H9 (cell line): ENCODE results near the gene TRIM65. TPM values are rescaled to one million over a fixed set of nuclear protein-coding genes. Genes with fewer than 3 reads are reported as not detected.

ENCODE experiments used
- DNase-seq: peaks from one replicate; pipeline ENCODE4 v3.0.0-alpha.2; 2017
- H2AFZ ChIP-seq: one replicate; pipeline ENCODE4 v1.6.1; 2013; ENCODE audit warnings: mild to moderate bottlenecking, low read length, control low read depth, moderate library complexity
- H2AK5ac ChIP-seq: 2 replicates; pipeline ENCODE4 v1.6.1; 2013; ENCODE audit warnings: low read length, control low read depth, mixed read lengths; ENCODE audit not compliant: insufficient read length
- H2BK120ac ChIP-seq: one replicate; pipeline ENCODE4 v1.6.1; 2013; ENCODE audit warnings: low read depth, mild to moderate bottlenecking, low read length, control low read depth, inconsistent platforms; ENCODE audit not compliant: poor library complexity, severe bottlenecking
- H2BK12ac ChIP-seq: 2 replicates; pipeline ENCODE4 v1.6.1; 2013; ENCODE audit warnings: low read length, control low read depth, mixed read lengths, low read depth; ENCODE audit not compliant: insufficient read length
- H2BK15ac ChIP-seq: 2 replicates; pipeline ENCODE4 v1.6.1; 2013; ENCODE audit warnings: low read depth, low read length, control low read depth
- H2BK20ac ChIP-seq: one replicate; pipeline ENCODE4 v1.6.1; 2013; ENCODE audit warnings: low read depth, mild to moderate bottlenecking, low read length, control low read depth, inconsistent platforms; ENCODE audit not compliant: poor library complexity, severe bottlenecking
- H2BK5ac ChIP-seq: 2 replicates; pipeline ENCODE4 v1.6.1; 2013; ENCODE audit warnings: low read length, control low read depth, mixed read lengths; ENCODE audit not compliant: insufficient read length
- H3K14ac ChIP-seq: 2 replicates; pipeline ENCODE4 v1.6.1; 2013; ENCODE audit warnings: low read length, control low read depth; ENCODE audit not compliant: insufficient read depth
- H3K18ac ChIP-seq: 2 replicates; pipeline ENCODE4 v1.6.1; 2013; ENCODE audit warnings: low read depth, mild to moderate bottlenecking, mixed read lengths, low read length, control low read depth; ENCODE audit not compliant: insufficient read length
- H3K23ac ChIP-seq: 2 replicates; pipeline ENCODE4 v1.6.1; 2013; ENCODE audit warnings: low read length, control low read depth, mixed read lengths, low read depth; ENCODE audit not compliant: insufficient read length
- H3K23me2 ChIP-seq: 2 replicates; pipeline ENCODE4 v1.6.1; 2013; ENCODE audit warnings: low read depth, mild to moderate bottlenecking, mixed read lengths, low read length, control low read depth; ENCODE audit not compliant: insufficient read length, poor library complexity, severe bottlenecking
- H3K27ac ChIP-seq: 2 replicates; pipeline ENCODE4 v1.5.1; 2013; ENCODE audit warnings: low read length, control low read depth, mixed read lengths, low read depth; ENCODE audit not compliant: insufficient read length
- H3K27me3 ChIP-seq: 2 replicates; pipeline ENCODE4 v1.6.1; 2013; ENCODE audit warnings: low read length, control low read depth, inconsistent platforms; ENCODE audit not compliant: insufficient read depth
- H3K4ac ChIP-seq: 2 replicates; pipeline ENCODE4 v1.6.1; 2013; ENCODE audit warnings: low read depth, mild to moderate bottlenecking, control low read depth, inconsistent platforms, low read length, moderate library complexity
- H3K4me1 ChIP-seq: 2 replicates; pipeline ENCODE4 v1.6.1; 2013; ENCODE audit warnings: low read length, control low read depth, inconsistent platforms; ENCODE audit not compliant: insufficient read depth
- H3K4me2 ChIP-seq: 2 replicates; pipeline ENCODE4 v1.6.1; 2013; ENCODE audit warnings: low read length, control low read depth, mixed read lengths; ENCODE audit not compliant: insufficient read length, insufficient read depth
- H3K56ac ChIP-seq: 2 replicates; pipeline ENCODE4 v1.6.1; 2013; ENCODE audit warnings: low read depth, mild to moderate bottlenecking, mixed read lengths, low read length, control low read depth; ENCODE audit not compliant: insufficient read length
- H3K79me1 ChIP-seq: 2 replicates; pipeline ENCODE4 v1.6.1; 2013; ENCODE audit warnings: low read depth, mild to moderate bottlenecking, moderate library complexity, low read length, control low read depth, inconsistent platforms; ENCODE audit not compliant: insufficient read depth, poor library complexity, severe bottlenecking
- H3K79me2 ChIP-seq: 2 replicates; pipeline ENCODE4 v1.6.1; 2013; ENCODE audit warnings: low read length, control low read depth, inconsistent platforms; ENCODE audit not compliant: insufficient read depth
- H3K9ac ChIP-seq: 2 replicates; pipeline ENCODE4 v1.6.1; 2013; ENCODE audit warnings: low read length, control low read depth, mixed read lengths; ENCODE audit not compliant: insufficient read length; ENCODE audit errors: extremely low read depth
- H3K9me3 ChIP-seq: one replicate; pipeline ENCODE4 v1.6.1; 2013; ENCODE audit warnings: low read depth, low read length, inconsistent platforms; ENCODE audit not compliant: control insufficient read depth
- H3T11ph ChIP-seq: one replicate; pipeline ENCODE4 v1.6.1; 2013; ENCODE audit warnings: mild to moderate bottlenecking, low read length, control low read depth, inconsistent platforms
- H4K20me1 ChIP-seq: one replicate; pipeline ENCODE4 v1.6.1; 2013; ENCODE audit not compliant: control insufficient read depth, insufficient read length, insufficient read depth
- H4K5ac ChIP-seq: 2 replicates; pipeline ENCODE4 v1.6.1; 2013; ENCODE audit warnings: low read depth, mild to moderate bottlenecking, mixed read lengths, low read length, control low read depth; ENCODE audit not compliant: insufficient read length
- H4K8ac ChIP-seq: replicated peaks from 2 replicates; pipeline ENCODE4 v1.6.1; 2013; ENCODE audit warnings: low read length, control low read depth, mixed read lengths, low read depth; ENCODE audit not compliant: insufficient read length
- H4K91ac ChIP-seq: 2 replicates; pipeline ENCODE4 v1.6.1; 2013; ENCODE audit warnings: low read depth, mild to moderate bottlenecking, moderate library complexity, mixed read lengths, low read length, control low read depth; ENCODE audit not compliant: insufficient read length
- H3K27ac Mint-ChIP-seq, 3 experiments: 2 replicates in 2 of 3; 3 replicates in 1 of 3; pipeline ENCODE4 v1.8.0; 2020 to 2021; ENCODE audit warnings: mixed read lengths in 3 of 3, mild to moderate bottlenecking in 1 of 3, moderate library complexity in 1 of 3
- H3K27me3 Mint-ChIP-seq: 2 replicates; pipeline ENCODE4 v1.8.0; 2021; ENCODE audit warnings: low read depth, mild to moderate bottlenecking, moderate library complexity, mixed read lengths
- H3K36me3 Mint-ChIP-seq, 3 experiments: 2 replicates in 2 of 3; 3 replicates in 1 of 3; pipeline ENCODE4 v1.8.0; 2020 to 2021; ENCODE audit warnings: low read depth in 3 of 3, mixed read lengths in 3 of 3; ENCODE audit not compliant: insufficient read depth in 1 of 3
- H3K4me1 Mint-ChIP-seq, 2 experiments: 2 replicates each; pipeline ENCODE4 v1.8.0; 2020; ENCODE audit warnings: mixed read lengths in 2 of 2
- H3K4me3 Mint-ChIP-seq, 2 experiments: 2 replicates in 1 of 2; 3 replicates in 1 of 2; pipeline ENCODE4 v1.8.0; 2020 to 2021; ENCODE audit warnings: mild to moderate bottlenecking in 2 of 2, mixed read lengths in 2 of 2, moderate library complexity in 1 of 2
- H3K9me3 Mint-ChIP-seq, 2 experiments: 2 replicates in 1 of 2; 3 replicates in 1 of 2; pipeline ENCODE4 v1.8.0; 2020; ENCODE audit warnings: mild to moderate bottlenecking in 2 of 2, mixed read lengths in 2 of 2, moderate library complexity in 1 of 2
- CTCF ChIP-seq: fragments of 200-600 bp; sonication (generic); conservative IDR thresholded peaks from 3 replicates; pipeline ENCODE4 v1.8.0; 2021; ENCODE audit warnings: antibody characterized with exemption, mild to moderate bottlenecking
- WGBS: extraction: QIAGEN DNeasy Blood & Tissue Kit; methylation state at CpG from one replicate; pipeline ENCODE4 v1.1.7; 2013; ENCODE audit warnings: missing lambda C conversion rate, low lambda C conversion rate, mixed read lengths; ENCODE audit not compliant: insufficient read length; ENCODE audit errors: extremely low coverage; 5-methylcytosine and 5-hydroxymethylcytosine counted together
- total RNA-seq: library from RNA; stranded (reverse); gene quantifications from 2 replicates; pipeline ENCODE4 v1.2.1, GENCODE V29; 2021

The TRIM65 gene
- total RNA-seq, 1 experiment from 2014 or later = 34.1 TPM

GRCh38 chr17:75925103-75925502, 28.4 kb upstream of the TRIM65 start:
- no peak overlapping the region for H2BK15ac ChIP-seq
- Mint-ChIP-seq H3K36me3 (peaks cover 2 to 20% (median 8%) of the 10 kb centered on the region in 3 experiments; a peak in 5 of 7 replicates), H3K4me1 (no peaks in the 10 kb centered on the region), H3K4me3 (no peak overlapping the region), H3K9me3 (no peaks in the 10 kb centered on the region), H3K27me3 (no peaks in the 10 kb centered on the region), H3K27ac (peak overlapping the region in 1 of 3 experiments; percentile 57; a peak in 1 of 7 replicates)
- no peak overlapping the region for H3K4me2 ChIP-seq
- no peak overlapping the region for H3K18ac ChIP-seq
- H3K27me3 ChIP-seq = no peaks in the 10 kb centered on the region
- no peak overlapping the region for H3K56ac ChIP-seq
- no peak overlapping the region for H2BK20ac ChIP-seq
- no peak overlapping the region for H2AK5ac ChIP-seq
- H3T11ph ChIP-seq = no peak overlapping the region
- H3K14ac ChIP-seq = no peak overlapping the region
- H3K23me2 ChIP-seq = no peaks in the 10 kb centered on the region
- no peak overlapping the region for H3K27ac ChIP-seq
- no peaks in the 10 kb centered on the region for H3K4me1 ChIP-seq
- H2BK120ac ChIP-seq = no peak overlapping the region
- no peak overlapping the region for H4K91ac ChIP-seq
- H3K9me3 ChIP-seq = no peaks in the 10 kb centered on the region
- H3K79me1 ChIP-seq = no peaks in the 10 kb centered on the region
- DNase-seq = no peak
- no peak overlapping the region for H3K23ac ChIP-seq
- no CpG with 5 or more reads among the region's 11 CpGs for WGBS
- no peaks in the 10 kb centered on the region for H4K20me1 ChIP-seq
- H2BK12ac ChIP-seq = no peak overlapping the region
- H3K9ac ChIP-seq = no peak overlapping the region
- no peak overlapping the region for H2AFZ ChIP-seq
- H2BK5ac ChIP-seq = no peak overlapping the region
- no peak overlapping the region for H4K8ac ChIP-seq
- no peak overlapping the region for H3K4ac ChIP-seq
- no peak for TF ChIP-seq CTCF
- no peak overlapping the region for H4K5ac ChIP-seq
- no peaks in the 10 kb centered on the region for H3K79me2 ChIP-seq
